ENCODE results near the gene CUBN. TPM values are rescaled to one million over a fixed set of nuclear protein-coding genes. Genes with fewer than 3 reads are reported as not detected.

The CUBN gene
- total RNA-seq, 2 donors from 2014 or later = 2.6 to 3.6 TPM

DNA sequence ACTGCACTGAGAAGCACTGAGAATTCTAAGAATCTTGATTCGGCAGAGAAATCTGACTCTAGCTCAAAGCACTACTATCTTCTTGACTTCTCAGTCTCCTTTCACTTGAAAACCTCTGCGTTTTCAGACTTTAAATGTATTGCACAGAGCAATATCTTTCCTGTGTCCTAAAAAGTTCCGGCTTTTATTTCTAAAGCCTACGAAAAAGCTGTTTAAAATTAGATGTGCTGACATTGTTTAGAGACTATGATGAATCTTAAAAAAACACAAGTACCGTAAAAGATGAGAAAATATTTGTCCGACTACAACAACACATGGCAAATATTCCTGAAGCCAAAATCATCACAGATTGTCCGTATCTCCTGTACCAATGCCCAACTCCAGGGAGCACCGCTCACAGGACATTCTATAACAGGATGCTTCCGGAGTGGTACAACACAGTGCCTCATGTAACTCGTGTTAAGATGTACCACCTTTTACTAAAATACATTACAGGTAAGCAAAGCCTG is 136.9 kb downstream of the CUBN start:
- Histone ChIP-seq H3K27ac (no peak overlapping the region), H3K4me3 (no peak overlapping the region)
- intact Hi-C loops (cut with DNase I) = no loop called here

DNA sequence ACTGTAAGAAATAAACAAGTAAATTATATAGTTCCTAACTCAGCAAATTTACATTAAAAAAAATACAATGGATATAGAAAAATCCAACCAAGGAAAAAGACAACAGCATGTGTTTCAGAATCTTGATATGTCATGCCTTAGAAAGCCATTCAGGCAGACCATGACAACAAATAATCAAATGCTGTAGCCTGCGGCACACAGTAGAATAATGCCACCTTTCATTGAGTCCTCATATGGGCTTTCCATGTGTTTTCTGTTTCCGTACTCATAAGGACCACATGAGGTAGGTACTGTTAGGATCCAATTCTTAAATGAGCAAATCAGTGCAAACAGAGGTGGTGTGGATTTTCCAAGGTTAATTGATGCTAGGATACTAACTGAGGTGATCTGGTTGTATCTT is 138.6 kb downstream of the CUBN start:
- DNase-seq = no peak
- no peak for ATAC-seq
- H3K27ac ChIP-seq = no peak overlapping the region
- no peaks in the 10 kb centered on the region for H3K27me3 ChIP-seq
- no peaks in the 10 kb centered on the region for H3K4me1 ChIP-seq
- no peaks in the 10 kb centered on the region for H3K9me3 ChIP-seq
- TF ChIP-seq CTCF (IDR thresholded peaks at IDR 0.05) = no peak
- no peak for TF ChIP-seq POLR2A (IDR thresholded peaks at IDR 0.05)
- WGBS, 2 donors = 85 to 89% methylated on average over 2 of the region's 2 CpGs
- no peaks in the 10 kb centered on the region for H3K36me3 ChIP-seq (replicated peaks in 1 of 2; ENCODE audit: insufficient read depth in 1 of 2, low read depth in 2 of 2)
- intact Hi-C loops (cut with DNase I) = no loop called here
- no peak overlapping the region for H3K4me3 ChIP-seq

More for the DNA sequence above, 136.9 kb downstream of the CUBN start:
- DNase-seq (no peak), ATAC-seq (no peak)
- Histone ChIP-seq H3K4me1 (no peaks in the 10 kb centered on the region), H3K27me3 (no peaks in the 10 kb centered on the region), H3K9me3 (no peaks in the 10 kb centered on the region), H3K36me3 (replicated peaks in 1 of 2; ENCODE audit: insufficient read depth in 1 of 2, low read depth in 2 of 2) (no peaks in the 10 kb centered on the region)
- no peak for TF ChIP-seq POLR2A (IDR thresholded peaks at IDR 0.05)
- TF ChIP-seq CTCF (IDR thresholded peaks at IDR 0.05) = no peak
- WGBS, 2 donors = 61 to 62% methylated on average over 10 of the region's 10 CpGs

DNA sequence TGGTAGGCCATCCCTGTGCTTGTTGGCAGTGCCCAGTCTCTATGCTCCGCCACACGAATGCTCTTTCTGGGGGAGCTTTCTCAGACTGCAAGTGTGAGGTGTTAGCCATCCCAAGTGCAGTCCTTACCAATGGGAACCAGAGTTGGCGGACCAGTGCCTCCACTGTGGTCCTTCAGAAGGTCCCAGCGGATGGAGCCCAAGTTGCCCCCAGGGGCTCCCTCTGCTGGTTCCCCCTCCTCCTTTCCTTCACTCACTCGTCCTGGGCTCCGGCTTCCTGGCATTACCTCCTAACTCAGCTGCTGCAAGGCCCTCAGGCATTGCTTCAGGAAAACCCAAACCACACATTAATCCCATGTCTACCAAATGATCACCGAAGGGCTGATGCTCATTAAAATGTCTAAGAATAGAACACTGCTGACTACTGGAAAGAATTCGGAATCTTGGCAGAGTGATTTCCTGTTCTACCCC is 139.8 kb downstream of the CUBN start:
- no peak overlapping the region for H3K27ac ChIP-seq
- no peaks in the 10 kb centered on the region for H3K9me3 ChIP-seq
- no peak overlapping the region for H3K4me3 ChIP-seq
- 86 to 93% methylated on average over 8 of the region's 8 CpGs for WGBS, 2 donors
- intact Hi-C loops (cut with DNase I) = no loop called here
- no peak for ATAC-seq
- H3K27me3 ChIP-seq = no peaks in the 10 kb centered on the region
- no peaks in the 10 kb centered on the region for H3K36me3 ChIP-seq (replicated peaks in 1 of 2; ENCODE audit: insufficient read depth in 1 of 2, low read depth in 2 of 2)
- TF ChIP-seq CTCF (IDR thresholded peaks at IDR 0.05) (no peak), POLR2A (IDR thresholded peaks at IDR 0.05) (no peak)
- no peaks in the 10 kb centered on the region for H3K4me1 ChIP-seq
- no peak for DNase-seq

GRCh38 chr10:16988900-16989299 is 140.7 kb downstream of the CUBN start:
- no peaks in the 10 kb centered on the region for H3K4me1 ChIP-seq
- WGBS, 2 donors = 69 to 82% methylated on average over 2 of the region's 2 CpGs
- no peak for DNase-seq
- H3K4me3 ChIP-seq = no peak overlapping the region
- H3K27me3 ChIP-seq = no peaks in the 10 kb centered on the region
- intact Hi-C loops (cut with DNase I) = no loop called here
- no peak for TF ChIP-seq POLR2A (IDR thresholded peaks at IDR 0.05)
- no peak for TF ChIP-seq CTCF (IDR thresholded peaks at IDR 0.05)
- no peaks in the 10 kb centered on the region for H3K36me3 ChIP-seq (replicated peaks in 1 of 2; ENCODE audit: insufficient read depth in 1 of 2, low read depth in 2 of 2)
- no peaks in the 10 kb centered on the region for H3K9me3 ChIP-seq
- ATAC-seq = no peak
- no peak overlapping the region for H3K27ac ChIP-seq

DNA sequence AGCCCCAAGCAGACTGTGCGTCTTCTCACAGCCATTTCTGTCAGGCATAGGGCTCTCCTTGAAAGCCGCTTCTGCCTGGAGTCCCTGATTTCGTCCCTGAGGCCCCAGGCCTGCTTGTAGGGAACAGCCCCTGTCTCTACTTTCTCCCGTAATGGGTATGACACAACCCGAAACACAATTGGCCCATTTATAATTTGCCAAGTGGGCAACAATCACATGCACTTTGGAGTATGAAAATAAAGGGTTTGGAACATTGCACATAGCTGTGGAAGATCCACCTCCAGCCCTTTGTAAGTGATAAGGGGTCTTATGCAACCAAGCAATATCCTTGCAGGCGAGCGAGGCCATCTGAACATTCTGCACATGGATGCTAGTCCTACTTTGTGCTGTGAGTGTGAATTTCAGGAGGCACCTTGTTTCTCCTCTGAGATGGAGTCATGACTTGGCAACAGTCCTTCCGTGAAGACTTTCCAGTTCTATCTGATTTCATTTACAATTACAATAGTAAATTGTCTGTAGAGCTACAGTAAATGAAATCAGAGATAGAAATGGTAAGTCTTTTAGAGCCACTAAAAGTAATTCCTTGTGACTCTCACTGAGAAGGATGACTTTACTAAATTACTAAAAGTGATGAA is 141.5 kb downstream of the CUBN start:
- Histone ChIP-seq H3K4me1 (no peaks in the 10 kb centered on the region), H3K9me3 (no peaks in the 10 kb centered on the region), H3K27ac (no peak overlapping the region), H3K27me3 (no peaks in the 10 kb centered on the region), H3K36me3 (replicated peaks in 1 of 2; ENCODE audit: insufficient read depth in 1 of 2, low read depth in 2 of 2) (no peaks in the 10 kb centered on the region), H3K4me3 (no peak overlapping the region)
- TF ChIP-seq CTCF (IDR thresholded peaks at IDR 0.05) = no peak
- no peak for TF ChIP-seq POLR2A (IDR thresholded peaks at IDR 0.05)
- 80 to 93% methylated on average over 8 of the region's 8 CpGs for WGBS, 2 donors
- intact Hi-C loops (cut with DNase I) = no loop called here
- ATAC-seq = no peak
- DNase-seq = no peak
